GM12878 (cell line): Measurements from ENCODE around the gene IL1R2.

Experiments
- CBX3 ChIP-seq: fragments of 200-600 bp; sonication (generic); IDR thresholded peaks from 2 replicates; pipeline ENCODE4 v1.6.1; 2016; ENCODE audit warnings: low read depth, borderline replicate concordance
- CTCF ChIP-seq, 3 experiments: IDR thresholded peaks in 2 of 3; conservative IDR thresholded peaks in 1 of 3; 2 replicates each; pipeline ENCODE4 v1.5.1; 2011; ENCODE audit warnings: low read depth in 3 of 3, low read length in 3 of 3, mild to moderate bottlenecking in 3 of 3, control low read depth in 2 of 3, moderate library complexity in 2 of 3, inconsistent platforms in 1 of 3, mixed read lengths in 1 of 3; ENCODE audit not compliant: control insufficient read depth in 2 of 3, insufficient read depth in 1 of 3; ENCODE audit errors: extremely low read depth in 1 of 3
- EGR1 ChIP-seq, 2 experiments: IDR thresholded peaks; 1 replicate in 1 of 2; 2 replicates in 1 of 2; pipeline ENCODE4 v1.6.1; 2011 to 2012; ENCODE audit warnings: low read depth in 2 of 2, low read length in 2 of 2, borderline replicate concordance in 1 of 2, mild to moderate bottlenecking in 1 of 2, moderate library complexity in 1 of 2
- EP300 ChIP-seq, 2 experiments: fragments of 150-350 bp in 1 of 2; IDR thresholded peaks; 2 replicates each; pipeline ENCODE4 v1.6.1; 2011 to 2012; ENCODE audit warnings: low read depth in 2 of 2, low read length in 2 of 2, borderline replicate concordance in 1 of 2, improper control_type of control experiment in 1 of 2, inconsistent platforms in 1 of 2; ENCODE audit not compliant: control insufficient read depth in 1 of 2
- GABPA ChIP-seq: IDR thresholded peaks from 2 replicates; pipeline ENCODE4 v1.6.1; 2014; ENCODE audit warnings: antibody characterized with exemption, low read depth, mild to moderate bottlenecking, inconsistent platforms
- IKZF2 ChIP-seq, 2 experiments: fragments of 450-650 bp; IDR thresholded peaks; 2 replicates each; pipeline ENCODE4 v1.6.1; 2017; ENCODE audit warnings: mild to moderate bottlenecking in 2 of 2, moderate library complexity in 2 of 2
- PKNOX1 ChIP-seq: fragments of 450-650 bp; IDR thresholded peaks from 2 replicates; pipeline ENCODE4 v1.6.1; 2016; ENCODE audit warnings: mild to moderate bottlenecking
- RUNX3 ChIP-seq: IDR thresholded peaks from 2 replicates; pipeline ENCODE4 v1.6.1; 2012; ENCODE audit warnings: low read length, inconsistent platforms

GRCh38 chr2:102015399-102015798 is 23.6 kb downstream of the IL1R2 start:
- TF ChIP-seq IKZF2 (IDR thresholded peaks at IDR 0.05) (no peak), EP300 (IDR thresholded peaks at IDR 0.05; ENCODE audit: borderline replicate concordance in 1 of 2, control insufficient read depth in 1 of 2, low read depth in 2 of 2, low read length in 2 of 2) (no peak), CTCF (IDR thresholded peaks at IDR 0.05 in 2 of 3, conservative IDR thresholded peaks at IDR 0.05 in 1 of 3; ENCODE audit: control insufficient read depth in 2 of 3, extremely low read depth in 1 of 3, insufficient read depth in 1 of 3, low read depth in 3 of 3, low read length in 3 of 3) (no peak), RUNX3 (no peak), CBX3 (no peak), EGR1 (IDR thresholded peaks at IDR 0.05; ENCODE audit: borderline replicate concordance in 1 of 2, low read depth in 2 of 2, low read length in 2 of 2) (no peak), PKNOX1 (no peak), GABPA (no peak)
